Liver (tissue), 9 donors: Measurements from ENCODE around the gene DNAJC2. TPM values are rescaled to one million over a fixed set of nuclear protein-coding genes. Genes with fewer than 3 reads are reported as not detected.

ENCODE experiments used
- DNase-seq: peaks from one replicate; pipeline ENCODE4 v3.0.0-alpha.2; 2017; ENCODE audit warnings: low spot score
- H3K27ac ChIP-seq, 2 donors: one replicate each; pipeline ENCODE4 v1.7.0; 2013; ENCODE audit warnings: inconsistent platforms in 2 of 2, low read length in 2 of 2, control low read depth in 1 of 2, low read depth in 1 of 2, mild to moderate bottlenecking in 1 of 2
- H3K27me3 ChIP-seq, 4 donors: one replicate each; pipeline versions ENCODE4 v1.6.1 to v1.7.0; 2013; ENCODE audit warnings: low read length in 3 of 4, inconsistent platforms in 1 of 4, mild to moderate bottlenecking in 1 of 4, moderate library complexity in 1 of 4; ENCODE audit not compliant: control insufficient read depth in 4 of 4, insufficient read depth in 4 of 4
- H3K36me3 ChIP-seq, 4 donors: one replicate each; pipeline versions ENCODE4 v1.6.1 to v1.7.0; 2013; ENCODE audit warnings: low read length in 3 of 4, mild to moderate bottlenecking in 3 of 4, low read depth in 1 of 4, moderate library complexity in 1 of 4; ENCODE audit not compliant: control insufficient read depth in 4 of 4, insufficient read depth in 3 of 4
- H3K4me1 ChIP-seq, 4 donors: one replicate each; pipeline versions ENCODE4 v1.6.1 to v1.7.0; 2013; ENCODE audit warnings: low read length in 3 of 4, mild to moderate bottlenecking in 3 of 4, moderate library complexity in 1 of 4; ENCODE audit not compliant: control insufficient read depth in 4 of 4, insufficient read depth in 4 of 4
- H3K4me3 ChIP-seq, 3 donors: one replicate each; pipeline versions ENCODE4 v1.6.1 to v1.7.0; 2013; ENCODE audit warnings: low read length in 3 of 3, control low read depth in 1 of 3, low read depth in 1 of 3, mild to moderate bottlenecking in 1 of 3
- H3K9ac ChIP-seq, 2 donors: one replicate each; pipeline ENCODE4 v1.7.0; 2013; ENCODE audit warnings: low read length in 2 of 2, mild to moderate bottlenecking in 2 of 2, moderate library complexity in 2 of 2, control low read depth in 1 of 2, low read depth in 1 of 2
- H3K9me3 ChIP-seq, 4 donors: one replicate each; pipeline versions ENCODE4 v1.6.1 to v1.7.0; 2013; ENCODE audit warnings: low read length in 3 of 4; ENCODE audit not compliant: control insufficient read depth in 4 of 4
- ATF3 ChIP-seq: IDR thresholded peaks from 2 replicates; pipeline ENCODE4 v1.6.1; 2016; ENCODE audit warnings: antibody characterized with exemption
- CTCF ChIP-seq: fragments of 150-350 bp; IDR thresholded peaks from 2 replicates; pipeline ENCODE4 v1.5.1; 2017; ENCODE audit warnings: improper control_type of control experiment, low read depth, low read length; ENCODE audit not compliant: missing input control
- FOXA1 ChIP-seq: IDR thresholded peaks from 2 replicates; pipeline ENCODE4 v1.6.1; 2016; ENCODE audit warnings: antibody characterized with exemption
- FOXA2 ChIP-seq: IDR thresholded peaks from 2 replicates; pipeline ENCODE4 v1.6.1; 2016; ENCODE audit warnings: antibody characterized with exemption
- GABPA ChIP-seq, 2 donors: IDR thresholded peaks in 1 of 2; conservative IDR thresholded peaks in 1 of 2; 2 replicates each; pipeline ENCODE4 v1.6.1; 2016; ENCODE audit warnings: antibody characterized with exemption in 2 of 2, mild to moderate bottlenecking in 1 of 2, moderate library complexity in 1 of 2
- HNF4A ChIP-seq, 2 donors: conservative IDR thresholded peaks; 2 replicates each; pipeline ENCODE4 v1.6.1; 2016; ENCODE audit warnings: antibody characterized with exemption in 2 of 2, mild to moderate bottlenecking in 2 of 2
- HNF4G ChIP-seq: IDR thresholded peaks from 2 replicates; pipeline ENCODE4 v1.6.1; 2016; ENCODE audit warnings: antibody characterized with exemption
- JUND ChIP-seq, 2 donors: IDR thresholded peaks; 2 replicates each; pipeline ENCODE4 v1.6.1; 2016; ENCODE audit warnings: antibody characterized with exemption in 2 of 2
- MAX ChIP-seq: IDR thresholded peaks from 2 replicates; pipeline ENCODE4 v1.6.1; 2016; ENCODE audit warnings: antibody characterized with exemption
- NR2F2 ChIP-seq: IDR thresholded peaks from 2 replicates; pipeline ENCODE4 v1.6.1; 2016; ENCODE audit warnings: antibody characterized with exemption
- RAD21 ChIP-seq, 2 donors: IDR thresholded peaks; 2 replicates each; pipeline ENCODE4 v1.6.1; 2016; ENCODE audit warnings: antibody characterized with exemption in 2 of 2, mild to moderate bottlenecking in 2 of 2
- REST ChIP-seq: IDR thresholded peaks from 2 replicates; pipeline ENCODE4 v1.6.1; 2016; ENCODE audit warnings: antibody characterized with exemption, mild to moderate bottlenecking
- RXRA ChIP-seq, 2 donors: IDR thresholded peaks; 2 replicates each; pipeline ENCODE4 v1.6.1; 2017 to 2018; ENCODE audit warnings: antibody characterized with exemption in 2 of 2, mild to moderate bottlenecking in 1 of 2
- SP1 ChIP-seq: IDR thresholded peaks from 2 replicates; pipeline ENCODE4 v1.6.1; 2018; ENCODE audit warnings: antibody characterized with exemption, mild to moderate bottlenecking
- YY1 ChIP-seq: IDR thresholded peaks from 2 replicates; pipeline ENCODE4 v1.6.1; 2016; ENCODE audit warnings: antibody characterized with exemption, mild to moderate bottlenecking
- ZBTB33 ChIP-seq: IDR thresholded peaks from 2 replicates; pipeline ENCODE4 v1.6.1; 2016; ENCODE audit warnings: antibody characterized with exemption
- WGBS: extraction: QIAGEN DNeasy Blood & Tissue Kit; methylation state at CpG from one replicate; pipeline ENCODE4 v1.1.7; 2013; 5-methylcytosine and 5-hydroxymethylcytosine counted together
- polyA plus RNA-seq, 2 donors: library from polyadenylated mRNA; stranded (reverse) in 1 of 2; unstranded in 1 of 2; fragments of 200-250 nt in 1 of 2; fragments of >200 nt in 1 of 2; fragmentation: Nextera tagmentation in 1 of 2; extraction: Ambion mirVana in 1 of 2; gene quantifications; one replicate each; pipeline versions ENCODE4 v1.2.1 to v1.2.3, GENCODE V29; 2013 to 2015
- total RNA-seq, 2 donors: library from RNA; depleted of rRNA; stranded (reverse); fragments of >200 nt; gene quantifications; one replicate each; pipeline ENCODE4 v1.2.3, GENCODE V29; 2014
- donor health status: healthy.
- donor health status: healthy.
- donor health status: healthy.
- donor health status: healthy.
- donor health status: healthy.

Gene DNAJC2
- total and polyA plus RNA-seq, 4 donors, result 7.5 to 19.6 (median 11.0) TPM

GRCh38 chr7:103316380-103316941, 28.1 kb downstream of the DNAJC2 start:
- Histone ChIP-seq H3K4me3 (no peak overlapping the region), H3K36me3 (peaks cover 15 to 77% (median 70%) of the 10 kb centered on the region in 4 donors), H3K27me3 (no peaks in the 10 kb centered on the region), H3K9me3 (no peaks in the 10 kb centered on the region), H3K9ac (no peak overlapping the region), H3K4me1 (peaks cover 0 to 1% (median 0%) of the 10 kb centered on the region in 4 donors), H3K27ac (no peak overlapping the region)
- 97% methylated on average over 2 of the region's 2 CpGs for whole genome bisulfite sequencing
- DNase-seq, result no peak
- TF ChIP-seq FOXA1 (no peak), HNF4G (no peak), CTCF (no peak), HNF4A (conservative IDR thresholded peaks at IDR 0.05) (no peak), SP1 (no peak), REST (no peak), ATF3 (no peak), YY1 (no peak), FOXA2 (no peak), NR2F2 (no peak), MAX (no peak), RAD21 (IDR thresholded peaks at IDR 0.05) (no peak)

- H3K36me3 ChIP-seq, result peaks cover 16 to 86% (median 79%) of the 10 kb centered on the region in 4 donors
- no peak overlapping the region for H3K9ac ChIP-seq
- no peaks in the 10 kb centered on the region for H3K27me3 ChIP-seq
- 87% methylated on average over 2 of the region's 2 CpGs for WGBS
- no peak overlapping the region for H3K27ac ChIP-seq
- DNase-seq, result no peak
- no peak for TF ChIP-seq REST
- no peak for TF ChIP-seq FOXA1
- TF ChIP-seq JUND (IDR thresholded peaks at IDR 0.05), result no peak
- TF ChIP-seq YY1, result no peak
- TF ChIP-seq RXRA (IDR thresholded peaks at IDR 0.05), result no peak
- no peak for TF ChIP-seq FOXA2
- TF ChIP-seq HNF4A (conservative IDR thresholded peaks at IDR 0.05), result no peak
- TF ChIP-seq HNF4G, result no peak
- no peak for TF ChIP-seq ZBTB33
- no peak for TF ChIP-seq GABPA (IDR thresholded peaks at IDR 0.05 in 1 of 2, conservative IDR thresholded peaks at IDR 0.05 in 1 of 2)
- H3K4me1 ChIP-seq, result peaks cover 0 to 1% (median 0%) of the 10 kb centered on the region in 4 donors
- no peak overlapping the region for H3K4me3 ChIP-seq
- no peaks in the 10 kb centered on the region for H3K9me3 ChIP-seq
Measured at GRCh38 chr7:103314852-103315251, 29.7 kb downstream of the DNAJC2 start.
